Coronary artery (tissue), 2 donors: ENCODE data around the gene SH3BP5L.

Experiments
- DNase-seq: peaks from one replicate; pipeline ENCODE4 v3.0.0-alpha.2; 2017; ENCODE audit warnings: low spot score
- H3K27ac ChIP-seq, 2 donors: fragments of 200-600 bp; sonication (generic); one replicate each; pipeline ENCODE4 v1.5.1; 2016 to 2019
- H3K4me3 ChIP-seq: fragments of 200-600 bp; sonication (generic); 2 replicates; pipeline ENCODE4 v1.5.1; 2016; ENCODE audit warnings: mild to moderate bottlenecking, moderate library complexity
- TF ChIP-seq, protein P1 (sequence below): fragments of 200-600 bp; sonication (generic); IDR thresholded peaks from one replicate; pipeline ENCODE4 v1.5.1; 2019; ENCODE audit warnings: antibody characterized with exemption

SH3BP5L gene

DNA sequence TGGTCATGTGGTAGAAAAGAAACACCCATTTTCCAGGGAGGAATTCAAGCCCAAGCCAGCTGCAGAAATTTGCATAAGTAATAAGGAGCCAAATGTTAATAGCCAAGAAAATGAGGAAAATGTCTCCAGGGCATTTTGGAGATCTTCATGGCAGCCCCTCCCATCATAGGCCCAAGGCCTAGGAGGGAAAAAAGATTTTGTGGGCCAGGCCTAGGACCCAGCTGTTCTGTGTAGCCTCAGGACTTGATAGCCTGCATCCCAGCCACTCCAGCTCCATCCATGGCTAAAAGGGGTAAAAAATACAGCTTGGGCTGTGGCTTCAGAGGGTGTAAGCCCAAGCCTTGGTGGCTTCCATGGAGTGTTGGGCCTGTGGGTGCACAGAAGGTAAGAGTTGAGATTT, 48.7 kb downstream of the SH3BP5L start:
- H3K27ac ChIP-seq: no peak overlapping the region

DNA sequence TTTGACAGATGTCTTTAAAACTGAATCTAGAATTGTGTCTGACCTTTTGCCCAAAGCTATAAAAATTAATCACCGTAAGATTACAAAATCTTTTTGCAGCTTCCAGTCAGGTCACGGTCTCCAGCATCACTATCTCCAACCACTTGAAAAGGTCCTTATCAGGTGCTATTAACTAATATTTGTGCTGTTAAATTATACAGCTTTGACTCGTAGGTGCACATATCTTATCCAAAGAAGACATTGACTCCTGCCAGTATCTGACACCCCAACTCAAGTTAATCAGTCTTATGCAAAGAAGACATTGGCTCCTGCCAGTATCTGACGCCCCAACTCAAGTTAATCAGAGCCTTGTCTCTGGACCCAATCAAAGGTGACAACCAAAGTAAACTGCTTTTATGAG, 50.3 kb downstream of the SH3BP5L start:
- TF ChIP-seq, protein P1, sequence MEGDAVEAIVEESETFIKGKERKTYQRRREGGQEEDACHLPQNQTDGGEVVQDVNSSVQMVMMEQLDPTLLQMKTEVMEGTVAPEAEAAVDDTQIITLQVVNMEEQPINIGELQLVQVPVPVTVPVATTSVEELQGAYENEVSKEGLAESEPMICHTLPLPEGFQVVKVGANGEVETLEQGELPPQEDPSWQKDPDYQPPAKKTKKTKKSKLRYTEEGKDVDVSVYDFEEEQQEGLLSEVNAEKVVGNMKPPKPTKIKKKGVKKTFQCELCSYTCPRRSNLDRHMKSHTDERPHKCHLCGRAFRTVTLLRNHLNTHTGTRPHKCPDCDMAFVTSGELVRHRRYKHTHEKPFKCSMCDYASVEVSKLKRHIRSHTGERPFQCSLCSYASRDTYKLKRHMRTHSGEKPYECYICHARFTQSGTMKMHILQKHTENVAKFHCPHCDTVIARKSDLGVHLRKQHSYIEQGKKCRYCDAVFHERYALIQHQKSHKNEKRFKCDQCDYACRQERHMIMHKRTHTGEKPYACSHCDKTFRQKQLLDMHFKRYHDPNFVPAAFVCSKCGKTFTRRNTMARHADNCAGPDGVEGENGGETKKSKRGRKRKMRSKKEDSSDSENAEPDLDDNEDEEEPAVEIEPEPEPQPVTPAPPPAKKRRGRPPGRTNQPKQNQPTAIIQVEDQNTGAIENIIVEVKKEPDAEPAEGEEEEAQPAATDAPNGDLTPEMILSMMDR: no peak
- no peak overlapping the region for H3K4me3 ChIP-seq
- no peak overlapping the region for H3K27ac ChIP-seq
- DNase-seq: no peak

More for the DNA sequence above, 48.7 kb downstream of the SH3BP5L start:
- H3K4me3 ChIP-seq: no peak overlapping the region
- TF ChIP-seq, protein P1: no peak
- no peak for DNase-seq
